Measurements from ENCODE around the gene PRUNE2. TPM values are rescaled to one million over a fixed set of nuclear protein-coding genes. Genes with fewer than 3 reads are reported as not detected.

The PRUNE2 gene
- total and polyA plus RNA-seq, 11 donors = 0.51 to 7.7 (median 1.4) TPM

DNA sequence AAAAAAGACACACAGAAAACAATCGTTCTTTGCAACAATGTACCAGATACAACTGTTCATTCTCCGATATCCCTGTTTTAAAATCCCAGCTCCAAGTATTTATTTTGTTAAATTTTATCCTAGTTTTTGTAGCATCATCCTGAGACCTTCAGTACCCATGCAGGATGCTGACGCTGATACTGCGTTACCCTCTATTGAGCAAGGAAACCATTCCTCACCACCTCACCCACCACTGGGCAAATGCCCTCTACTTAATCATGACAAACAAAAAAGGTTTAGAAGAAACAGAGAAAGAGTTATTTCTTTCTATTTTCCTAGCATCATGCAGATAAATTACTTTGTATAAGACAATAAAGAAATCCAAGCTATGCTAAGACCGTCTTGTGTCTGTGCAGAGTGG, 277.8 kb downstream of the PRUNE2 start:
- TF ChIP-seq, protein P1, sequence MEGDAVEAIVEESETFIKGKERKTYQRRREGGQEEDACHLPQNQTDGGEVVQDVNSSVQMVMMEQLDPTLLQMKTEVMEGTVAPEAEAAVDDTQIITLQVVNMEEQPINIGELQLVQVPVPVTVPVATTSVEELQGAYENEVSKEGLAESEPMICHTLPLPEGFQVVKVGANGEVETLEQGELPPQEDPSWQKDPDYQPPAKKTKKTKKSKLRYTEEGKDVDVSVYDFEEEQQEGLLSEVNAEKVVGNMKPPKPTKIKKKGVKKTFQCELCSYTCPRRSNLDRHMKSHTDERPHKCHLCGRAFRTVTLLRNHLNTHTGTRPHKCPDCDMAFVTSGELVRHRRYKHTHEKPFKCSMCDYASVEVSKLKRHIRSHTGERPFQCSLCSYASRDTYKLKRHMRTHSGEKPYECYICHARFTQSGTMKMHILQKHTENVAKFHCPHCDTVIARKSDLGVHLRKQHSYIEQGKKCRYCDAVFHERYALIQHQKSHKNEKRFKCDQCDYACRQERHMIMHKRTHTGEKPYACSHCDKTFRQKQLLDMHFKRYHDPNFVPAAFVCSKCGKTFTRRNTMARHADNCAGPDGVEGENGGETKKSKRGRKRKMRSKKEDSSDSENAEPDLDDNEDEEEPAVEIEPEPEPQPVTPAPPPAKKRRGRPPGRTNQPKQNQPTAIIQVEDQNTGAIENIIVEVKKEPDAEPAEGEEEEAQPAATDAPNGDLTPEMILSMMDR (IDR thresholded peaks at IDR 0.05) = no peak
- TF ChIP-seq POLR2A (IDR thresholded peaks at IDR 0.05) = no peak

DNA sequence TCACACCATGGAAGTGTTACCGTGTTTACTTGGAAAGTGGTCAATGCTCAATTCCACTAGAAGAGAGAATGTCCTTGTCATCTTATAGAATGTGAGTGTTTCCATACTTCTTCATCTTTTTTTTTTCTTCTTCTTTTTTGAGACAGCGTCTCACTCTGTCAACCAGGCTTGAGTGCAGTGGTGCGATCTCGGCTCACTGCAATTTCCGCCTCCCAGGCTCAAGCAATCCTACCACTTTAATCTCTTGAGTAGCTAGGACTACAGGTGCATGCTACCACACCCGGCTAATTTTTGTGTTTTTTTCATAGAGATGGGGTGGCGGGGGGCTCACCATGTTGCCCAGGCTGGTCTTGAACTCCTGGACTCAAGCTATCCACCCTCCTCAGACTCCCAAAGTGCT, 278.9 kb downstream of the PRUNE2 start:
- ATAC-seq (no peak), DNase-seq (no peak)
- no peak overlapping the region for H3K27ac ChIP-seq
- peaks cover 0 to 32% (median 0%) of the 10 kb centered on the region in 12 donors for H3K4me1 ChIP-seq
- H3K4me3 ChIP-seq = no peak overlapping the region
- no peaks in the 10 kb centered on the region for H3K9me3 ChIP-seq
- 80 to 85% (median 82%) methylated on average over 7 of the region's 7 CpGs for WGBS, 4 donors
- H3K27me3 ChIP-seq = no peaks in the 10 kb centered on the region
- no peak for TF ChIP-seq POLR2A (IDR thresholded peaks at IDR 0.05)
- TF ChIP-seq, protein P1 (IDR thresholded peaks at IDR 0.05) = no peak
- no peaks in the 10 kb centered on the region for H3K36me3 ChIP-seq
- intact Hi-C loops (cut with DNase I) = no loop called here

More for the DNA sequence above, 277.8 kb downstream of the PRUNE2 start:
- Histone ChIP-seq H3K27me3 (no peaks in the 10 kb centered on the region), H3K36me3 (no peaks in the 10 kb centered on the region), H3K4me1 (peaks cover 0 to 22% (median 0%) of the 10 kb centered on the region in 12 donors), H3K27ac (no peak overlapping the region), H3K9me3 (no peaks in the 10 kb centered on the region), H3K4me3 (no peak overlapping the region)
- intact Hi-C loops (cut with DNase I) = no loop called here
- 93 to 95% (median 94%) methylated on average over 5 of the region's 5 CpGs for WGBS, 4 donors
- ATAC-seq (no peak), DNase-seq (no peak)

DNA sequence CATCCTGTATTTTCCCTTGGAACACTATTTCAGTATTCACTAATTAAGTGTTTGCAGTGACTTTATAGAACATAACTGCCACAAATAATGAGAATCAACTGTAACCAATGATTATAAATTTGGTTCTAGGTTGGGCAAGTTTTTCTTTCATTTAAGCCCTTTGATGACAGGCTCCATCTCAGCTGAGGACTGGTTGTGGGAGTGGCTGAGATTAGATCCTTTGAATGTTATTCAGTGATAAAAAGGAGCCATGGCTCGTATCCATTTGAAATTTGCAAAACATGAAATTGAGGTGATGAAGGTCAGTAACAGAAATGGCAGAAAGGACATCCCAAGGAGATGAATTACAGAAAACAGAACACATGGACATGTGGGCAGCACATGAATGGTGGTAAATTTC, 279.8 kb downstream of the PRUNE2 start:
- no peak for ATAC-seq
- Histone ChIP-seq H3K27ac (no peak overlapping the region), H3K4me3 (no peak overlapping the region), H3K4me1 (peaks cover 0 to 37% (median 0%) of the 10 kb centered on the region in 12 donors), H3K27me3 (no peaks in the 10 kb centered on the region), H3K36me3 (no peaks in the 10 kb centered on the region), H3K9me3 (no peaks in the 10 kb centered on the region)
- TF ChIP-seq, protein P1 (IDR thresholded peaks at IDR 0.05) = no peak
- TF ChIP-seq POLR2A (IDR thresholded peaks at IDR 0.05) = no peak
- WGBS, 4 donors = 28 to 43% (median 34%) methylated on average over 1 of the region's 1 CpG
- no peak for DNase-seq
- intact Hi-C loops (cut with DNase I) = no loop called here

DNA sequence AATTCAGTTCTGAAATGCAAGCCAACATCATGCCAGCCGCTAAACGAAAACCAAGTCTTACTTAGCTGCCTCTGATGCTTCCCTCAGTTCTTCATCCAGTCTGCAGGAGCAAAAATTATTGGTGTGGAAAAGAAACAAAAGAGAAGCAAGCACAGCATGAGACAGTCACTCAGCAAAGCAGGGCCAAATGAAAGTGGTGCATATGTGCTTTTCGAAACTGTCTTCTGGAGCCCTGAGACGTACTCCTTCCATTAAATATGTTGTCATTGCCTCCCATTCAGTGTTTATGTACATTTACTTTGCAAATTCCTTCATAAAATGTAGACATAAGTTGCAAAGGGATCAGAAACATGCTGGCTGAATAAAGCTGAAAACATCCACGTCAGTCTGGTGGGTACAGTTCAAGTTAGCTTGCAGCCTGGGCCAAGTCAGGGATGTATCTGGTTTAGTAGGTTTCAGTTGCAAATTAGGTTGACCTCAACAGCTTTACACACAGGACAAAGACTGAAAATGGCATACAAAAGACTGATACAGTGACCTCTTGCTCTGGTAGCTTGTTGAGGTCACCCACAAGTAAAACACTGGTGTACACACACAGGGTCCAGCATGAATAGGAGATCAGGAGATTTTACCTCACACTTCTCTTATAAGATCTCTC, 281.4 kb downstream of the PRUNE2 start:
- intact Hi-C loops (cut with DNase I) = no loop called here
- H3K27me3 ChIP-seq = no peaks in the 10 kb centered on the region
- H3K9me3 ChIP-seq = no peaks in the 10 kb centered on the region
- peaks cover 0 to 50% (median 0%) of the 10 kb centered on the region in 12 donors for H3K4me1 ChIP-seq
- no peak for DNase-seq
- TF ChIP-seq POLR2A (IDR thresholded peaks at IDR 0.05) = no peak
- TF ChIP-seq, protein P1 (IDR thresholded peaks at IDR 0.05) = no peak
- no peak overlapping the region for H3K4me3 ChIP-seq
- ATAC-seq = no peak
- 89 to 96% (median 93%) methylated on average over 5 of the region's 5 CpGs for WGBS, 4 donors
- no peak overlapping the region for H3K27ac ChIP-seq
- no peaks in the 10 kb centered on the region for H3K36me3 ChIP-seq

All from heart left ventricle (tissue), 16 donors.